H54 (cell line): ENCODE data around the gene SETBP1.
"Not testable (repeated sequence)": the region's sequence is repeated elsewhere in the genome, so short reads cannot be mapped to it uniquely, and the experiment has no call there.

ENCODE experiments used
- DNase-seq: peaks from one replicate; pipeline ENCODE4 v3.0.0; 2011; ENCODE audit warnings: low spot score, mixed read lengths; ENCODE audit not compliant: insufficient read length
- FAIRE-seq: peaks from 3 replicates; lab custom pipeline; 2011; peaks lifted over from hg19 to GRCh38; lab: Jason Lieb, UNC
- POLR2A ChIP-seq: IDR thresholded peaks from 2 replicates; pipeline ENCODE4 v1.6.1; 2011; ENCODE audit warnings: low read depth, mild to moderate bottlenecking, low read length

SETBP1 gene

DNA sequence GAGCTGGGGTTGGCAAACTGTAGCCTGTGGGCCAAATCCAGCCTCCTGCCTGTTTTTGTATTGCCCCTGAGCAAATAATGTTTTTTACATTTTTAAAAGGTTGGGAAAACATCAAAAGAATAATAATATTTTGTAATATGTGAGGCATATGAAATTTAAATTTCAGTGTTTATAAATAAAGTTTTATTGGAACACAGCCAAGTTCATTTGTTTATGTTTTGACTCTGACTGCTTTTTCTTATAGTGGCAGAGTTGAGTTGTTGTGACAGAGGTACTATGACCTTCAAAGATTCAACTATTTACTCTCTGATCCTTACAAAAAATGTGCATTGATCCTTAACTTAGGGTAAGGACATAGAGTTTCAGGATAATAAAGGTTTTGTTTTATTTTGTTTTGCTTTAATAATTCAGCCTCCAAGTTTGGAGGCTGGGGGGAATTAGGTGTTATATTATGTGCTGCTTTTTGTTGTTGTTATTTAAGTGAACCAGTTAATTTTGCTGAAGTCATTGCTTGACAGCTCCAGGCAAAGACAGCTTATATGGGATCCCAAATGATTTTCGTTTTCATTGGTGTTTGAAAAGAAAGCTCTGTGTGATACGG, 24.5 kb downstream of the SETBP1 start:
- no peak for FAIRE-seq
- no peak for TF ChIP-seq POLR2A
- no peak for DNase-seq

DNA sequence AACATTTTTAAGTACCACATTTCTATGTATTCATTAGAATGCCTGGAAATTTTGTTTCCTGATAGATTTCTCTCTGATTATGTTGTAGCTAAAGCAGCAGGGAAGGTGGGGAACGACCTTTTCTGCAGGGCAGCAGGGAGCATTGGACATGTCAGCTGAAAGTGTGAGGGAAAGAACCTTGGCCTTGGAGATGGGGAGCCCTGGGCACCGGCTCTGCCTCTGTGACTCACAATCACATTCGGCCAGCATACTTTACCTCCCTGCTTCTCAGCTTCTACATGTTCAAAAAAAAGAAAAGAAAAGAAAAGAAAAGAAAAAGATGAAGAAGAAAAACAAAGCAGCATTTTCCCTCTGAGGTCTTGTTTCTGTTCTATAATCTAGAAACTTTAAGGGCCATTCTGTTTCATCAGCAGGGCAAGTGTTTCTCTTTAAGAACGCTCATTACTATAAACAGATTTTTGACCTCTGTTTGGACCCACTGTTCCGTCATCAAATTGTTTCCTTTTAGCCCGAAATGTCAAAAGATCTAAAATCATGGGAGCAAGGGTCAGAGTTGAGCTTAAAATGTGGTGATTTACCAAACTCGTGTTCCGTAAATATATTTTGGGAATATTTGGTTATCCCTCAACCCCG, 27.9 kb downstream of the SETBP1 start:
- FAIRE-seq (no peak), DNase-seq (no peak)
- TF ChIP-seq POLR2A, result no peak

DNA sequence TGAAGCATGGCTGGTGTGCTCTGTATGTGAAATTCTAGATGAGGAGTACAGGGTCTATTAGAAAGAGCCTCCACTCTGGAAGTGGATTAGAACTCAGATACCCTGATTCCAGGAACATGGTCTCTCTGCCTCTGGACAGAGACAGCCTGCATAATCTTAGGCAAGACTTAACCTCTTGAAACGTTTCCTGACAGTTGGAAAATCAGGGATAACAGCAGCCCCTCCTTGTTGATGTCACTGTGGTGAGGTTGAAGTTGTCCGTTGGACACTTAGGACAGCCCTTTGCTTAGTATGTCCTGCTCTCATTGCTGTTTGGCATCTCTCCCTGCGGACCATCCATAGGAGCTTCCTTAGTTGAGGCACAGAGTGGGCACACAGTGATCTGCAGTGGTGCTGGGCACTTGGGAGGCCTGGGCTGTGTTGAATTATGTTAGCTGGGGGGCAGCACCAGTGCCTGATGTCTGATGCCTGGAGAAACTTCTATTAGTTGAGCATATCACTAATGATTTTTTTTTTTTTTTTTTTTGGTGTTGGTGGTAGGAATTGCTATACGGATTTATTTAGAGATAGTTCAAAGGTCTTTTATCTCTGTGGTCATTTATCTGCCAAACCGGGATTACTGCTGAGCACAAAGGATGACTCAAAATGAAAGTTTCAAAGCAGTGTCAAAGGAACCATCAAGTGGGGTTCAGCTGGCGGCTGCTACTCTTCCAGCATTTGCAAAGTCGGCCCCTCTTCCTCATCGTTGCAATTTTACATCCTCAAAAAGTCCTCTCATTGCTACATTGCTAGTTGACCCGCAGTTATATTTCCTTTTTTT, 28.8 kb downstream of the SETBP1 start:
- DNase-seq (no peak), FAIRE-seq (no peak)
- no peak for TF ChIP-seq POLR2A

DNA sequence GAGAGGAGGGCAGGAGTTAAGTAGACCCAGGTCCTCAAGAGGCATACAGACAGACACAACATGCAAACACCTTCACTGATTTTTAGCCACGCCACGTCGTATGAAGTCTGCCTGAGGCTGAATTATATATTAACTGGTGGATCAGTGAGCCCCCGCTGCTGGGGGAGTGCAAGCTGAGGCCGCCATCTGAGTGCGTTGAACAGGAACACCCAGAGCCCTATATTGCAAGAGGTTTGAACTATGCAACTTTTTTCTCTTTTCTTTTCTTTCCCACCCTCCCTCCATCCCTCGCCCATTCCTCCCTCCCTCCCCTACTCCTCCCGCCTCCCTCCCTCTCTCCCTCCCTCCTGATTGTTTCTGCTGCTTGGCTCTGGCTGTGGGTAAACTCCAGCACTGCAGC, 30.2 kb downstream of the SETBP1 start:
- no peak for TF ChIP-seq POLR2A
- DNase-seq (no peak), FAIRE-seq (no peak)

DNA sequence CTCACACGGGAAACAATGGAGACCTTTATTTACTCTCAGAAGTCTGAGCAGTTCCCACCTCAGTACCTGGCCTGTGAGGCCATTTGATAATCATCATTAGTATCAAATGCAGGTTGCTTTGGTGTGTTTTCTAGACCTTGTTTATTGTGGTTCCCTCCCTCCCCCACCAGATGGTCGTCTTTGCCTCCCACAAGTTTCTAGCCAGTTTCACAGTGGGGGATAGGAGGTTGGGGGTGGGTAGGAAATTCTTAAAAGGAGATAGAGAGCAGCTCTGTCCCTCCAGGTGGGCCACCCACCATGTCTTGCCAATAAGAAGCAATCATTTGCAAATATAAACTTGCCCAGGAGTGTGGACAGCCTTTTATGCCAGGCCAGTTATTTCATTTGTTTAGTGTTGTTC, 31.3 kb downstream of the SETBP1 start:
- FAIRE-seq, result no peak
- TF ChIP-seq POLR2A, result no peak
- no peak for DNase-seq

DNA sequence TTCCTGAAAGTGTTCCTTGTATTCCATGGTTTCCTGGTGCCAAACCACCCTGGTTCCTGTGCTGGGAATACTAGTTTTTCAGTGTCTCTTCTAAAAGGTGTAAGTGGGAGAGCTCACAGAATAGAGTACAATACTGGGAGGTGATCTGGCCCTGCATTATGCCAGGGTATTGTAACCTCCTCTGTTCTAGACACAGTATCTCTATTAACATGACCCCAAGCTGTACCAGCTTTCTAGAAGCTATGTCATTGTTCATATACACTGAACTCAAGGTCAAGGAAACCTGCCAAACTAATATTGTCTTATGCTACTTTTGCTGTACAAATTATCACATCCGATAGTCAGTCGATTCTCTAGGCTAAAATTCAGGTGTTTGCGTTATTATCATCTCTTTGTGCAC, 32.7 kb downstream of the SETBP1 start:
- no peak for TF ChIP-seq POLR2A
- DNase-seq, result no peak
- FAIRE-seq, result no peak

DNA sequence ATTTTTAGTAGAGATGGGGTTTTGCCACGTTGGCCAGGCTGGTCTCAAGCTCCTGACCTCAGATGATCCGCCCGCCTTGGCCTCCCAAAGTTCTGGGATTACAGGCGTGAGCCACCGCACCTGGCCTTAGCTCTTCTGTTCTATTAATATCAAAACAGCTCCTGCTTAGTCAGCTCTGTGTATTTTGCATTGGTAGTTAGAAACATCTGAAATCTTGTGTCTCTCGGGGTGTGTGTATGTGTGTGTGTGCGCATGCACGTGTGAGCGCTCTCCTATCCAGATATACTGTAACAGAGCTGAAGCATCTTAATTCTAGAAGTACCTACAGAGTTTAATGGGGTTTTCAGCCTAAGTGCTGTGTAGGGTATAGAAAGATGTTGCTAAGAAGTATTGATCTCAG, 33.7 kb downstream of the SETBP1 start:
- TF ChIP-seq POLR2A, result no peak
- DNase-seq, result no peak
- FAIRE-seq, result no peak

DNA sequence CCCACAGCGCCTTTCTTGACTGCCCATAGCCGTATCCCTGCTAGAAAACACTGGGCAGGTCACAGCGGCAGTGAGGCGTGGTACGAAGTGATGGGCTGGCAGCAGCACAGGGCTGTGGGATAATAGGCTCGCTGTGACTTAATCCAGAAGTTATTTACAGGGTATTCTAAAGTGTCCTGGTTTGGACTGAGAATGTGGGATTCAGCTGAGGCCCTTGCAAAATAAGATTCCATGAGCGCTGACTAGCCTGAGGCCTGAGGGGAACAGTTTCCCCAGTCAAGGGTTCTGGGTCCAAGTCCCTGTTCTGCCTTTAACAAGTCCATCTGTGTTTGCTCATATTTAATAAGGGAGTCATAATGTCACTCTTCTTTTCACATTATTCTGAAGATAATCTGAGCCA, 34.6 kb downstream of the SETBP1 start:
- no peak for TF ChIP-seq POLR2A
- FAIRE-seq (no peak), DNase-seq (no peak)

DNA sequence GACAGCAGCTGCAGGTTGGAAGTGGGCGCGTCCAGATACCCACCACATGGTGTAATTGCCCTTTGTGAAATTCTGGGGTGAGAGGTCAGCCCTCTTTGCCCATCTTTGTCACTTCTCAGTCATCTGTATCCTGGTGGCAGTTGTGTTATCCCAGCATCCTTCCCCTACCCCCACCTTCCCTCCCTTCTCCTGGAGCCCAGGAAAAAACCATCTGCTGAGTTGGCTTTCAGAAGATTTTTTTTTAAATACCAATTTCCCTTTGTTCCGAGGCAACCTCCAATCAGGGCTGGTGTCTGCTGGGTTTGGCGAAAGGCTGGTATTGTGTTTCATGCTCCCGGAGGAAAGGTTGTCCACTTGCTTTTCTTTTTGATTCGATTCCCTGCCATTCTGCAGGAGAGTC, 35.2 kb downstream of the SETBP1 start:
- no peak for DNase-seq
- FAIRE-seq, result no peak

DNA sequence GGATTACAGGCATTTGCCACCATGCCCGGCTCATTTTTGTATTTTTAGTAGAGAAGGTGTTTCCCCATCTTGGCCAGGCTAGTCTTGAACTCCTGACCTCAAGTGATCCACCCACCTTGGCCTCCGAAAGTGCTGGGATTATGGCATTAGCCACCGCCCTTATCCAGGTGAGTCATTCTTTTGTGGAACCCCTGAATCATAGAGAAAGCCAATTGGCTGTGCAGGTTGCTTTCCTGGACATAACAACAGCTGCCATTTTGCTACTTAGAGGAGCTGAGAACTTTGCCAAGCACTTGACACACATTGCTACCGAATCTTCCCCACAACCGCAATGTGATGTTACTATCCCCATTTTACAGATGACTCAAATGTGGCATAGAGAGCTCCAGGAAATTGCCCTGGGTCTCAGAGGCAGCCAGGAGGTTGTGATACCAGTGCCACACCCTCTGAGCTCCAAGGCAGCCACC, 36.0 kb downstream of the SETBP1 start:
- DNase-seq, result no peak
- TF ChIP-seq POLR2A, result no peak
- FAIRE-seq, result no peak

More for the DNA sequence above, 35.2 kb downstream of the SETBP1 start:
- no peak for TF ChIP-seq POLR2A

DNA sequence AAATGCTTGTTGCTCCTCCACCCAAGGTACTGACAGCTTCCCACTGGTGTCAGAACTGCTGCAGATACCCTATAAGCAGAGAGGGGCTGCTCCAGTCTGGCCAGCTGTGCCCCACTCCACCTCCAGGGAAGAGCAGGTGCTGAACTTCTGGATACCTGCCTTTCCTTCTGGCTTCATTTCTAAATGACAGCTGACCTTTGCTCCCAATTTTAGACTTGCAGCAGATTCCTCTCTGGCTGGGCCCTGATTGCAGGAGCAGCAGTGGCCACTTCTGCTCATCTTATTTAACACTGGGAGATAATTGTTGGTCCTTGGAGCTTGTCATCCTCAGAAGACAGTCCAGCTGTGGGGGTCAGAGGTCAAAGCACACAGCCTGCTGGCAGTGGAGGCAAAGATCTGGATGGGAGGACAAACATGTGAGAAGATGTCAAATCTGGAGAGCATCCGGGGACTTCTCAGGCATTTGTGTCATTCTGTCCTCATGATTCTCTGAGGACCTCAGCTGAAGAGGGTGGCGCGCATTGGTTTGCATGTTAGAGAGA, 38.9 kb downstream of the SETBP1 start:
- no peak for DNase-seq
- TF ChIP-seq POLR2A, result no peak
- FAIRE-seq, result no peak

DNA sequence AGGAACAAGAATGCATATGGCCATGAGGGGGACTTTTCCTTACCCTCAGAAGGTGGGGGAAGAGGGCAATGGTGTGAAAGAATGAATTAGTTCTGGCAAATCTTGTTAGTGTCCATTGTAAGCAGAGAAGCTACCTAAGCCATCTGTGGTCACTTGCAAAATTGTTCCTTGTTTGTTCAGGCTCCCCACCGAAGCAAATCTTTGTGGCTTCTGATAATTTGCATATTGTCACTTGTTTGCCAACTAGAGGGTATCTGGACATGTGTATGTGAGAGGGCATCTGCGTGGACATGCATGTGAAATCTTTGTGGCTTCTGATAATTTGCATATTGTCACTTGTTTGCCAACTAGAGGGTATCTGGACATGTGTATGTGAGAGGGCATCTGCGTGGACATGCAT, 41.1 kb downstream of the SETBP1 start:
- FAIRE-seq, result not testable (repeated sequence)

DNA sequence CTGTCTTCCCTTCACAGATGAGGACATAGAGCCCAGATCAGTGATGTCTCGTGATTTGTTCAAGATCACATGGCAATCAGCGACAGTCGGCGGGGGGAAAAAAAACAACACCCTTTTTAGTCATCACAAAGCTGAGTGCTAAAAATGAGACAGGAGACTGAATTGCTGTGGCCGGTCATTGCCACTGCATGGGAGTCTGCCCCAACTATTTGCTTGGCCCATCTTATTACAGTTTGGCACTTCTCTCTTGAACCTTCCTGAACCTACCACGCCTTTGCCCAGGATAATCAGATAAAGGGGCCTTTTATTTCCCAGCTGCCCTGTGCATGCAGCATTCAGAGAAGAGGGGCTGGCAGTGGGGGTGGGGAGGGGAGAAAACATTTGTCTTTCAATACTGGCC, 42.7 kb downstream of the SETBP1 start:
- no peak for DNase-seq
- FAIRE-seq, result no peak
- no peak for TF ChIP-seq POLR2A

More for the DNA sequence above, 41.1 kb downstream of the SETBP1 start:
- DNase-seq, result not testable (repeated sequence)

DNA sequence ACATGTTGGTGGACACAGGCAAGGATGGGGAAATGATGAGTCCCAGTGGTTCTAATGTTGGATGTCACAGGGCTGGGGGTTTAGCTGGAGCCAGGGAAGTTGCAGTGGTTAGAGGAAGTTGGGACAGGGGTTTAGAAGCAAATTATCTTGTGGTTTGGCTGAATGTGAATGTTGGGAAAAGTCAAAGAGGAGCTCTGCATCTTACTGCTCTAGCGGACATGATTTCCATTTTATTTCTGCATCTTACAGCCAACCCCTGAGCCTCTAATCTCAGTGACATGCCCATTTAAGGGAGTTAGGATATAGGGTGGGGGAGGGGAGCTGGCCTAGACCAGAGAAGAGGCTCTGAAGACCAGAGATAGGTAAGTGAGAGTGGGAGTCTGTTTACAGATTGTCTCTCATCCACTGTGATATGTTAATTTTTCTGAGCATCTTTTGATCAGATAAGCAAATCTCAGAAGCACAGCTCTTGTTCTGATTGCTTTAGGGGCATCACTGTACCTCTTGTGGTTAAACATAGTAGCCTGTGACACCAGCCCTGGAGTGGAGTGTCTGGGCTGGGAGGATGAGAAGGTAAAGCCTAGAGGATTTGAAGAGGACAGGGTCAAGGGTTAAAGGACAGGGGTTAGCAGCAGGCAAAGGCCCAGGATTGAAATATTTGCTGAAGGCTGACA, 43.6 kb downstream of the SETBP1 start:
- no peak for DNase-seq
- FAIRE-seq, result no peak
- TF ChIP-seq POLR2A, result no peak
